Dermis lymphatic vessel endothelial cell (primary cell): ENCODE results near the gene MICAL2. TPM values are rescaled to one million over a fixed set of nuclear protein-coding genes. Genes with fewer than 3 reads are reported as not detected.

Experiments
- total RNA-seq: library from RNA; depleted of rRNA; stranded (reverse); fragments of >200 nt; gene quantifications from 2 replicates; pipeline ENCODE4 v1.2.1, GENCODE V29; 2014

MICAL2 gene
- total RNA-seq: 112 and 136 TPM in 2 replicates

GRCh38 chr11:12110201-12110713 lies at the start of gene MICAL2:
Gene MICAL2 (plus strand): TSS chr11:12110590. CDS start chr11:12162156, 51,566 bp downstream.

Other genes starting within 250 kb of the MICAL2 start
- 305 and 346 TPM in 2 replicates for gene DKK3, start 102.0 kb upstream of the MICAL2 start, total RNA-seq